ENCODE results near the gene TMCC1. TPM values are rescaled to one million over a fixed set of nuclear protein-coding genes. Genes with fewer than 3 reads are reported as not detected.

Gene TMCC1
- total and polyA plus RNA-seq, 2 donors, result 12.2 to 24.5 TPM

GRCh38 chr3:129617381-129618185, 275.9 kb downstream of the TMCC1 start:
- no peak overlapping the region for H3K4me3 ChIP-seq (ENCODE audit: low read length in 2 of 2)
- H3K27me3 ChIP-seq (ENCODE audit: control insufficient read depth in 2 of 2, insufficient read depth in 1 of 2, low read length in 1 of 2), result no peaks in the 10 kb centered on the region
- DNase-seq (ENCODE audit: low read depth in 6 of 9, low spot score in 9 of 9), result no peak
- H3K4me1 ChIP-seq (ENCODE audit: control insufficient read depth in 2 of 2, insufficient read depth in 2 of 2, low read length in 2 of 2), result peaks cover 2 to 25% of the 10 kb centered on the region in 2 donors
- no peak overlapping the region for H3K27ac ChIP-seq (ENCODE audit: low read depth in 1 of 2, low read length in 1 of 2)
- H3K9me3 ChIP-seq (ENCODE audit: control insufficient read depth in 2 of 2, insufficient read depth in 1 of 2, low read length in 1 of 2), result no peaks in the 10 kb centered on the region
- no peaks in the 10 kb centered on the region for H3K36me3 ChIP-seq (ENCODE audit: control insufficient read depth in 2 of 2, insufficient read depth in 2 of 2, low read length in 1 of 2)
- 96% methylated on average over 12 of the region's 12 CpGs for WGBS

- Histone ChIP-seq H3K9me3 (ENCODE audit: control insufficient read depth in 2 of 2, insufficient read depth in 1 of 2, low read length in 1 of 2) (no peaks in the 10 kb centered on the region), H3K4me1 (ENCODE audit: control insufficient read depth in 2 of 2, insufficient read depth in 2 of 2, low read length in 2 of 2) (peaks cover 2 to 24% of the 10 kb centered on the region in 2 donors), H3K27me3 (ENCODE audit: control insufficient read depth in 2 of 2, insufficient read depth in 1 of 2, low read length in 1 of 2) (no peaks in the 10 kb centered on the region), H3K27ac (ENCODE audit: low read depth in 1 of 2, low read length in 1 of 2) (no peak overlapping the region), H3K4me3 (ENCODE audit: low read length in 2 of 2) (no peak overlapping the region), H3K36me3 (ENCODE audit: control insufficient read depth in 2 of 2, insufficient read depth in 2 of 2, low read length in 1 of 2) (no peaks in the 10 kb centered on the region)
- DNase-seq (ENCODE audit: low read depth in 6 of 9, low spot score in 9 of 9), result no peak
- 90% methylated on average over 5 of the region's 5 CpGs for WGBS
Measured at GRCh38 chr3:129616713-129617112, 276.8 kb downstream of the TMCC1 start.

- H3K27ac ChIP-seq (ENCODE audit: low read depth in 1 of 2, low read length in 1 of 2), result no peak overlapping the region
- no peaks in the 10 kb centered on the region for H3K27me3 ChIP-seq (ENCODE audit: control insufficient read depth in 2 of 2, insufficient read depth in 1 of 2, low read length in 1 of 2)
- H3K4me3 ChIP-seq (ENCODE audit: low read length in 2 of 2), result no peak overlapping the region
- no peaks in the 10 kb centered on the region for H3K36me3 ChIP-seq (ENCODE audit: control insufficient read depth in 2 of 2, insufficient read depth in 2 of 2, low read length in 1 of 2)
- peaks cover 2 to 24% of the 10 kb centered on the region in 2 donors for H3K4me1 ChIP-seq (ENCODE audit: control insufficient read depth in 2 of 2, insufficient read depth in 2 of 2, low read length in 2 of 2)
- H3K9me3 ChIP-seq (ENCODE audit: control insufficient read depth in 2 of 2, insufficient read depth in 1 of 2, low read length in 1 of 2), result no peaks in the 10 kb centered on the region
- WGBS, result 97% methylated on average over 8 of the region's 8 CpGs
- DNase-seq (ENCODE audit: low read depth in 6 of 9, low spot score in 9 of 9), result no peak
Measured at GRCh38 chr3:129616291-129616690, 277.2 kb downstream of the TMCC1 start.

- H3K27ac ChIP-seq (ENCODE audit: low read depth in 1 of 2, low read length in 1 of 2), result no peak overlapping the region
- 89% methylated on average over 8 of the region's 8 CpGs for WGBS
- no peak for DNase-seq (ENCODE audit: low read depth in 6 of 9, low spot score in 9 of 9)
- no peak overlapping the region for H3K4me3 ChIP-seq (ENCODE audit: low read length in 2 of 2)
- no peaks in the 10 kb centered on the region for H3K27me3 ChIP-seq (ENCODE audit: control insufficient read depth in 2 of 2, insufficient read depth in 1 of 2, low read length in 1 of 2)
- no peaks in the 10 kb centered on the region for H3K9me3 ChIP-seq (ENCODE audit: control insufficient read depth in 2 of 2, insufficient read depth in 1 of 2, low read length in 1 of 2)
- H3K4me1 ChIP-seq (ENCODE audit: control insufficient read depth in 2 of 2, insufficient read depth in 2 of 2, low read length in 2 of 2), result peaks cover 2 to 24% of the 10 kb centered on the region in 2 donors
- no peaks in the 10 kb centered on the region for H3K36me3 ChIP-seq (ENCODE audit: control insufficient read depth in 2 of 2, insufficient read depth in 2 of 2, low read length in 1 of 2)
Measured at GRCh38 chr3:129615751-129616281, 277.7 kb downstream of the TMCC1 start.

GRCh38 chr3:129614927-129615363, 278.6 kb downstream of the TMCC1 start:
- 79% methylated on average over 5 of the region's 5 CpGs for WGBS
- H3K27ac ChIP-seq (ENCODE audit: low read depth in 1 of 2, low read length in 1 of 2), result no peak overlapping the region

GRCh38 chr3:129614435-129614834, 279.1 kb downstream of the TMCC1 start:
- no peaks in the 10 kb centered on the region for H3K36me3 ChIP-seq (ENCODE audit: control insufficient read depth in 2 of 2, insufficient read depth in 2 of 2, low read length in 1 of 2)
- 91% methylated on average over 9 of the region's 9 CpGs for whole genome bisulfite sequencing
- no peak for DNase-seq (ENCODE audit: low read depth in 6 of 9, low spot score in 9 of 9)

More at GRCh38 chr3:129614927-129615363, 278.6 kb downstream of the TMCC1 start:
- no peaks in the 10 kb centered on the region for H3K36me3 ChIP-seq (ENCODE audit: control insufficient read depth in 2 of 2, insufficient read depth in 2 of 2, low read length in 1 of 2)
- no peak overlapping the region for H3K4me3 ChIP-seq (ENCODE audit: low read length in 2 of 2)
- DNase-seq (ENCODE audit: low read depth in 6 of 9, low spot score in 9 of 9), result no peak
- no peaks in the 10 kb centered on the region for H3K9me3 ChIP-seq (ENCODE audit: control insufficient read depth in 2 of 2, insufficient read depth in 1 of 2, low read length in 1 of 2)
- no peaks in the 10 kb centered on the region for H3K27me3 ChIP-seq (ENCODE audit: control insufficient read depth in 2 of 2, insufficient read depth in 1 of 2, low read length in 1 of 2)
- peaks cover 2 to 24% of the 10 kb centered on the region in 2 donors for H3K4me1 ChIP-seq (ENCODE audit: control insufficient read depth in 2 of 2, insufficient read depth in 2 of 2, low read length in 2 of 2)

GRCh38 chr3:129613367-129613740, 280.2 kb downstream of the TMCC1 start:
- no peak overlapping the region for H3K4me3 ChIP-seq (ENCODE audit: low read length in 2 of 2)
- peaks cover 0 to 18% of the 10 kb centered on the region in 2 donors for H3K4me1 ChIP-seq (ENCODE audit: control insufficient read depth in 2 of 2, insufficient read depth in 2 of 2, low read length in 2 of 2)

More at GRCh38 chr3:129614435-129614834, 279.1 kb downstream of the TMCC1 start:
- Histone ChIP-seq H3K4me1 (ENCODE audit: control insufficient read depth in 2 of 2, insufficient read depth in 2 of 2, low read length in 2 of 2) (peaks cover 2 to 21% of the 10 kb centered on the region in 2 donors), H3K4me3 (ENCODE audit: low read length in 2 of 2) (no peak overlapping the region), H3K27ac (ENCODE audit: low read depth in 1 of 2, low read length in 1 of 2) (no peak overlapping the region), H3K27me3 (ENCODE audit: control insufficient read depth in 2 of 2, insufficient read depth in 1 of 2, low read length in 1 of 2) (no peaks in the 10 kb centered on the region), H3K9me3 (ENCODE audit: control insufficient read depth in 2 of 2, insufficient read depth in 1 of 2, low read length in 1 of 2) (no peaks in the 10 kb centered on the region)

GRCh38 chr3:129612534-129613366, 280.8 kb downstream of the TMCC1 start:
- Histone ChIP-seq H3K4me3 (ENCODE audit: low read length in 2 of 2) (no peak overlapping the region), H3K36me3 (ENCODE audit: control insufficient read depth in 2 of 2, insufficient read depth in 2 of 2, low read length in 1 of 2) (no peaks in the 10 kb centered on the region), H3K9me3 (ENCODE audit: control insufficient read depth in 2 of 2, insufficient read depth in 1 of 2, low read length in 1 of 2) (no peaks in the 10 kb centered on the region), H3K27me3 (ENCODE audit: control insufficient read depth in 2 of 2, insufficient read depth in 1 of 2, low read length in 1 of 2) (peaks cover 0 to 6% of the 10 kb centered on the region in 2 donors), H3K27ac (ENCODE audit: low read depth in 1 of 2, low read length in 1 of 2) (no peak overlapping the region), H3K4me1 (ENCODE audit: control insufficient read depth in 2 of 2, insufficient read depth in 2 of 2, low read length in 2 of 2) (peaks cover 6 to 22% of the 10 kb centered on the region in 2 donors)
- DNase-seq (ENCODE audit: low read depth in 6 of 9, low spot score in 9 of 9), result no peak
- 80% methylated on average over 16 of the region's 16 CpGs for WGBS

More at GRCh38 chr3:129613367-129613740, 280.2 kb downstream of the TMCC1 start:
- WGBS, result 86% methylated on average over 3 of the region's 3 CpGs
- DNase-seq (ENCODE audit: low read depth in 6 of 9, low spot score in 9 of 9), result no peak
- Histone ChIP-seq H3K27me3 (ENCODE audit: control insufficient read depth in 2 of 2, insufficient read depth in 1 of 2, low read length in 1 of 2) (no peaks in the 10 kb centered on the region), H3K36me3 (ENCODE audit: control insufficient read depth in 2 of 2, insufficient read depth in 2 of 2, low read length in 1 of 2) (no peaks in the 10 kb centered on the region), H3K9me3 (ENCODE audit: control insufficient read depth in 2 of 2, insufficient read depth in 1 of 2, low read length in 1 of 2) (no peaks in the 10 kb centered on the region), H3K27ac (ENCODE audit: low read depth in 1 of 2, low read length in 1 of 2) (no peak overlapping the region)
